Measurements from ENCODE around the gene CDC20.

DNA sequence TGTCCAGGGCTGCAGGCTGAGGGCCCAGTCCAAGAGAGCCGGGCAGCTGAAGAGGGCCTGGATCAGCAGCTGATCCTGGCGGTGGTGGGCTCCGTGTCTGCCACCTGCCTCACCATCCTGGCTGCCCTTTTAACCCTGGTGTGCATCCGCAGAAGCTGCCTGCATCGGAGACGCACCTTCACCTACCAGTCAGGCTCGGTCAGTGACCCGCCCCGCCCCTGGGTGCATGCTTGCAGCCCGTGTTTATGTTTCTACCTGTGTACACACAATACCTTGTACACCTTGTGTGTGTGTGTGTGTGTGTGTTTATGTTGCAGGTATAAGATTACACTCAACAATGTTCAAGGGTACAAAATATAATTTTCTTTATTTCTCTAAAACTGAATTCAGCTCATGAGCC, 45.0 kb upstream of the CDC20 start:
- TF ChIP-seq EZH2 (IDR thresholded peaks at IDR 0.05) (no peak), FOSL1 (IDR thresholded peaks at IDR 0.05; ENCODE audit: low read depth) (no peak), POLR2A (IDR thresholded peaks at IDR 0.05; ENCODE audit: borderline replicate concordance, extremely low read depth, insufficient read depth, insufficient read length) (no peak), CEBPB (IDR thresholded peaks at IDR 0.05; ENCODE audit: low read depth) (no peak)
- TF ChIP-seq, protein P1, sequence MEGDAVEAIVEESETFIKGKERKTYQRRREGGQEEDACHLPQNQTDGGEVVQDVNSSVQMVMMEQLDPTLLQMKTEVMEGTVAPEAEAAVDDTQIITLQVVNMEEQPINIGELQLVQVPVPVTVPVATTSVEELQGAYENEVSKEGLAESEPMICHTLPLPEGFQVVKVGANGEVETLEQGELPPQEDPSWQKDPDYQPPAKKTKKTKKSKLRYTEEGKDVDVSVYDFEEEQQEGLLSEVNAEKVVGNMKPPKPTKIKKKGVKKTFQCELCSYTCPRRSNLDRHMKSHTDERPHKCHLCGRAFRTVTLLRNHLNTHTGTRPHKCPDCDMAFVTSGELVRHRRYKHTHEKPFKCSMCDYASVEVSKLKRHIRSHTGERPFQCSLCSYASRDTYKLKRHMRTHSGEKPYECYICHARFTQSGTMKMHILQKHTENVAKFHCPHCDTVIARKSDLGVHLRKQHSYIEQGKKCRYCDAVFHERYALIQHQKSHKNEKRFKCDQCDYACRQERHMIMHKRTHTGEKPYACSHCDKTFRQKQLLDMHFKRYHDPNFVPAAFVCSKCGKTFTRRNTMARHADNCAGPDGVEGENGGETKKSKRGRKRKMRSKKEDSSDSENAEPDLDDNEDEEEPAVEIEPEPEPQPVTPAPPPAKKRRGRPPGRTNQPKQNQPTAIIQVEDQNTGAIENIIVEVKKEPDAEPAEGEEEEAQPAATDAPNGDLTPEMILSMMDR (IDR thresholded peaks at IDR 0.05 in 2 of 3, conservative IDR thresholded peaks at IDR 0.05 in 1 of 3; ENCODE audit: borderline replicate concordance in 1 of 3, insufficient read depth in 1 of 3, low read depth in 2 of 3, low read length in 2 of 3): no peak
- TF ChIP-seq, protein P2, sequence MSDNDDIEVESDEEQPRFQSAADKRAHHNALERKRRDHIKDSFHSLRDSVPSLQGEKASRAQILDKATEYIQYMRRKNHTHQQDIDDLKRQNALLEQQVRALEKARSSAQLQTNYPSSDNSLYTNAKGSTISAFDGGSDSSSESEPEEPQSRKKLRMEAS (IDR thresholded peaks at IDR 0.05): no peak

Data from HCT116 (cell line).